IMR-90 (cell line): Measurements from ENCODE around the gene ECI2. TPM values are rescaled to one million over a fixed set of nuclear protein-coding genes. Genes with fewer than 3 reads are reported as not detected.

ENCODE experiments used
- ATAC-seq: fragments of 200-7000 bp; cut with Tn5 transposase; 2 replicates; pipeline ENCODE4 v1.9.1; 2020; ENCODE audit warnings: low read depth, mild to moderate bottlenecking, moderate library complexity
- BruUV-seq: library from RNA; stranded (reverse); fragments of 400-500 nt; replicated peaks from 2 replicates; lab custom pipeline; 2021; lab: Mats Ljungman, UMichigan
- CTCF ChIA-PET: fragments of 300-600 bp; formaldehyde crosslinking; extraction: SDS; loops from one replicate; lab custom pipeline; 2021; ENCODE audit warnings: antibody characterized with exemption; lab: Yijun Ruan, JAX
- POLR2A ChIA-PET: fragments of 300-600 bp; sonication (Branson Sonifier 250); formaldehyde crosslinking; loops from one replicate; lab custom pipeline; 2022; ENCODE audit warnings: antibody characterized with exemption; ENCODE audit not compliant: unreplicated experiment; lab: Charles Lee
- DNase-seq: peaks from one replicate; pipeline ENCODE4 v3.0.0; 2013
- H2AFZ ChIP-seq: replicated peaks from 2 replicates; pipeline ENCODE3; 2013; ENCODE audit warnings: low read length, mild to moderate bottlenecking; ENCODE audit not compliant: poor library complexity
- H2AK5ac ChIP-seq: 2 replicates; pipeline ENCODE4 v1.6.1; 2013; ENCODE audit warnings: low read depth, low read length, inconsistent platforms
- H2AK9ac ChIP-seq: replicated peaks from 2 replicates; pipeline ENCODE3; 2013; ENCODE audit warnings: mild to moderate bottlenecking, low read depth, low read length, moderate library complexity; ENCODE audit not compliant: poor library complexity
- H2BK120ac ChIP-seq: 2 replicates; pipeline ENCODE4 v1.6.1; 2013; ENCODE audit warnings: low read depth, low read length, inconsistent platforms
- H2BK15ac ChIP-seq: 3 replicates; pipeline ENCODE4 v1.6.1; 2013; ENCODE audit warnings: low read depth, low read length, inconsistent platforms
- H2BK20ac ChIP-seq: 2 replicates; pipeline ENCODE4 v1.6.1; 2013; ENCODE audit warnings: low read depth, mild to moderate bottlenecking, inconsistent platforms, low read length, moderate library complexity
- H2BK5ac ChIP-seq: 2 replicates; pipeline ENCODE4 v1.6.1; 2013; ENCODE audit warnings: mild to moderate bottlenecking, low read depth, low read length, inconsistent platforms; ENCODE audit not compliant: poor library complexity, severe bottlenecking
- H3K14ac ChIP-seq: replicated peaks from 2 replicates; pipeline ENCODE4 v1.6.1; 2013; ENCODE audit warnings: low read depth, low read length, inconsistent platforms
- H3K18ac ChIP-seq: 2 replicates; pipeline ENCODE4 v1.6.1; 2013; ENCODE audit warnings: low read depth, low read length, control low read depth
- H3K23ac ChIP-seq: 2 replicates; pipeline ENCODE4 v1.6.1; 2013; ENCODE audit warnings: low read depth, low read length, inconsistent platforms
- H3K27ac ChIP-seq: 2 replicates; pipeline ENCODE4 v1.5.1; 2013; ENCODE audit warnings: mild to moderate bottlenecking, control low read depth, low read length; ENCODE audit not compliant: insufficient read depth
- H3K27me3 ChIP-seq: 2 replicates; pipeline ENCODE4 v1.6.1; 2013; ENCODE audit warnings: low read length; ENCODE audit not compliant: control insufficient read depth, insufficient read depth
- H3K36me3 ChIP-seq: 2 replicates; pipeline ENCODE4 v1.6.1; 2013; ENCODE audit warnings: low read length, mixed read lengths; ENCODE audit not compliant: control insufficient read depth, insufficient read depth
- H3K4ac ChIP-seq: 2 replicates; pipeline ENCODE4 v1.6.1; 2013; ENCODE audit warnings: low read depth, low read length, inconsistent platforms
- H3K4me1 ChIP-seq: 2 replicates; pipeline ENCODE4 v1.6.1; 2013; ENCODE audit warnings: low read length, mixed read lengths; ENCODE audit not compliant: control insufficient read depth, insufficient read depth
- H3K4me2 ChIP-seq: 2 replicates; pipeline ENCODE4 v1.6.1; 2013; ENCODE audit warnings: low read depth, mild to moderate bottlenecking, control low read depth, low read length, moderate library complexity
- H3K4me3 ChIP-seq: 2 replicates; pipeline ENCODE4 v1.5.1; 2013; ENCODE audit warnings: low read depth, mild to moderate bottlenecking, control low read depth, low read length, moderate library complexity; ENCODE audit not compliant: insufficient read depth
- H3K56ac ChIP-seq: 2 replicates; pipeline ENCODE4 v1.6.1; 2013; ENCODE audit warnings: low read length, inconsistent platforms; ENCODE audit not compliant: insufficient read depth; ENCODE audit errors: extremely low read depth
- H3K79me1 ChIP-seq, 2 experiments: 2 replicates each; pipeline ENCODE4 v1.6.1; 2013; ENCODE audit warnings: low read length in 2 of 2, inconsistent platforms in 1 of 2, low read depth in 1 of 2
- H3K9ac ChIP-seq: 2 replicates; pipeline ENCODE4 v1.6.1; 2013; ENCODE audit warnings: low read depth, low read length, control low read depth
- H3K9me1 ChIP-seq: 2 replicates; pipeline ENCODE4 v1.6.1; 2013; ENCODE audit warnings: low read length, inconsistent platforms; ENCODE audit not compliant: insufficient read depth
- H3K9me3 ChIP-seq: 2 replicates; pipeline ENCODE4 v1.6.1; 2013; ENCODE audit warnings: low read length; ENCODE audit not compliant: control insufficient read depth, insufficient read depth
- H4K20me1 ChIP-seq: 2 replicates; pipeline ENCODE4 v1.6.1; 2013; ENCODE audit warnings: low read length, inconsistent platforms; ENCODE audit not compliant: insufficient read depth
- H4K5ac ChIP-seq: 2 replicates; pipeline ENCODE4 v1.6.1; 2013; ENCODE audit warnings: mild to moderate bottlenecking, low read depth, low read length, control low read depth
- H4K8ac ChIP-seq, 2 experiments: 2 replicates each; pipeline ENCODE4 v1.6.1; 2013; ENCODE audit warnings: low read depth in 2 of 2, low read length in 2 of 2, control low read depth in 1 of 2, inconsistent platforms in 1 of 2
- H4K91ac ChIP-seq: 2 replicates; pipeline ENCODE4 v1.6.1; 2013; ENCODE audit warnings: low read depth, low read length, inconsistent platforms; ENCODE audit not compliant: insufficient read depth
- BHLHE40 ChIP-seq: fragments of 150-350 bp; IDR thresholded peaks from 2 replicates; pipeline ENCODE4 v1.6.1; 2016; ENCODE audit warnings: mild to moderate bottlenecking, low read depth, low read length
- CEBPB ChIP-seq: IDR thresholded peaks from 2 replicates; pipeline ENCODE4 v1.6.1; 2012; ENCODE audit warnings: low read depth, low read length, improper control_type of control experiment
- CHD1 ChIP-seq: IDR thresholded peaks from 2 replicates; pipeline ENCODE4 v1.6.1; 2012; ENCODE audit warnings: low read depth, low read length, improper control_type of control experiment
- FOS ChIP-seq: fragments of 150-350 bp; IDR thresholded peaks from 2 replicates; pipeline ENCODE4 v1.6.1; 2016; ENCODE audit warnings: low read depth, low read length
- MAFK ChIP-seq: IDR thresholded peaks from 2 replicates; pipeline ENCODE4 v1.6.1; 2012; ENCODE audit warnings: low read depth, low read length, improper control_type of control experiment
- MAZ ChIP-seq: IDR thresholded peaks from 2 replicates; pipeline ENCODE4 v1.6.1; 2012; ENCODE audit warnings: low read depth, mild to moderate bottlenecking, low read length, improper control_type of control experiment, moderate library complexity, borderline replicate concordance
- MXI1 ChIP-seq: IDR thresholded peaks from 2 replicates; pipeline ENCODE4 v1.6.1; 2012; ENCODE audit warnings: low read depth, mild to moderate bottlenecking, low read length, moderate library complexity, borderline replicate concordance
- NFE2L2 ChIP-seq: fragments of 150-350 bp; IDR thresholded peaks from 2 replicates; pipeline ENCODE4 v1.6.1; 2016; ENCODE audit warnings: low read depth, mild to moderate bottlenecking, low read length
- POLR2A ChIP-seq: IDR thresholded peaks from 2 replicates; pipeline ENCODE4 v1.6.1; 2012; ENCODE audit warnings: mild to moderate bottlenecking, low read depth, low read length
- RAD21 ChIP-seq: IDR thresholded peaks from 2 replicates; pipeline ENCODE4 v1.6.1; 2012; ENCODE audit warnings: low read length, improper control_type of control experiment
- RCOR1 ChIP-seq: IDR thresholded peaks from 2 replicates; pipeline ENCODE4 v1.6.1; 2012; ENCODE audit warnings: mild to moderate bottlenecking, low read length, improper control_type of control experiment; ENCODE audit not compliant: insufficient replicate concordance
- RFX5 ChIP-seq: IDR thresholded peaks from 2 replicates; pipeline ENCODE4 v1.8.0; 2012; ENCODE audit warnings: low read depth, mild to moderate bottlenecking, low read length, moderate library complexity
- SMC3 ChIP-seq: fragments of 150-350 bp; IDR thresholded peaks from 2 replicates; pipeline ENCODE4 v1.6.1; 2016; ENCODE audit warnings: low read depth, mild to moderate bottlenecking, antibody characterized with exemption, low read length, moderate library complexity
- WGBS, 2 experiments: methylation state at CpG; one replicate each; pipeline versions ENCODE4 v1.1.5 to v1.1.7; 2013; ENCODE audit warnings: missing lambda C conversion rate in 2 of 2; ENCODE audit not compliant: insufficient read length in 1 of 2; ENCODE audit errors: extremely low coverage in 2 of 2; 5-methylcytosine and 5-hydroxymethylcytosine counted together
- dilution Hi-C: fragments of 300-500 bp; cut with HindIII; formaldehyde crosslinking; loops from one replicate; pipeline ENCODE4 v1.14.3; 2018; ENCODE audit warnings: low sequenced_read_pairs; ENCODE audit not compliant: unreplicated experiment
- in situ Hi-C: fragments of 300-500 bp; cut with MboI; formaldehyde crosslinking; loops from 3 replicates; pipeline ENCODE4 v1.14.3; 2019; ENCODE audit warnings: low sequenced_read_pairs, inconsistent platforms, mixed read lengths
- intact Hi-C: fragments of 100-400 bp; cut with micrococcal nuclease; formaldehyde crosslinking; loops from 2 replicates; pipeline ENCODE4 v1.10.0; 2022
- polyA plus RNA-seq, 3 experiments: library from polyadenylated mRNA; depleted of rRNA; stranded (reverse); fragments of >200 nt; gene quantifications; 2 replicates each; pipeline ENCODE4 v1.2.3, GENCODE V29; 2012; ENCODE audit warnings: low replicate concordance in 1 of 3
- total RNA-seq: library from RNA; depleted of rRNA; stranded (reverse); fragments of >200 nt; gene quantifications from 2 replicates; pipeline ENCODE4 v1.2.3, GENCODE V29; 2012
- TF ChIP-seq, protein P1 (sequence below): fragments of 150-350 bp; IDR thresholded peaks from 2 replicates; pipeline ENCODE4 v1.6.1; 2017; ENCODE audit warnings: mild to moderate bottlenecking, antibody characterized with exemption, low read length, low read depth
- TF ChIP-seq, protein P2 (sequence below): fragments of 150-350 bp; IDR thresholded peaks from 2 replicates; pipeline ENCODE4 v1.6.1; 2016; ENCODE audit warnings: low read depth, mild to moderate bottlenecking, low read length, moderate library complexity, borderline replicate concordance
- TF ChIP-seq, protein P3 (sequence below): conservative IDR thresholded peaks from 2 replicates; pipeline ENCODE4 v1.5.1; 2012; ENCODE audit warnings: mild to moderate bottlenecking, low read depth, low read length, improper control_type of control experiment

ECI2 gene
- total and polyA plus RNA-seq, 2 of the 4 experiments (the other 2 are of a cell fraction) = 64.1 to 152 TPM

DNA sequence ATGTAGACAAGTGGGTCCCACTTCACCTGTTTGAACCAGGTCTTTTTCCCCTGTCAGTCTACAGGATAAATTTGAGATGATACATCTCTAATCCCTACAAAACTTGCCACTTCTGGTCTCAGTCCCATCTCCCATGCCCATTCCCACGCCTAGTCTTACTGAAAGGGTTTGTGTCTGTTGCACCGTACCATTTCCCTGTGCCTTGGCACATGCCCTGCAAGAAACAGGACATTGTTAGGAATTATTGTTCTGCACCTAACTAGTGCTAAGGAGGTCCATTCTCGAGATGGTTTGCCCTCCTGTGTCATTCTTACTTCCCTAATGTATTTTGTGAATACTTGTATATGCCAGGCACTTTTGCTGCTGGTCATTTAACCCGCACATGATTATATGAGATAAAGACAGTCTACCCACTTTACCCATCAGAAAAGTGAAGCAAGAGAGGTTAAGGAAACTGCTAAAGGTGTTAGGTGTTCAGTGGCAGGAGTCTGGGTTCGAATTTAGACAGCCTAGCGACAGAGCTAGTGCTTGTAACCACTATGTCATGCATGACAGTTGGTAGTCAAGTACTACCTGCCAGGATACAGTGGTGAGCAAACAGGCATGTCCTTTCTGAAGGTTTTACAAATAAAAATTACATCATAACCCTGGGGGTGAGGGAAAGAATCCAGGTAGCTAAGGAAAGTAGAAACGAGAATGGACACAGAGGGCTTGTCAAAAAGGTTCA lies 69.2 kb downstream of the ECI2 start:
- intact Hi-C loops (loop anchor here (2.0 to 5.0 kb wide), 2 partner anchors 15 to 41 kb away; no protein-coding TSS in a partner anchor), in situ Hi-C loops (no loop called here), dilution Hi-C loops (no loop called here)
- no peak overlapping the region for H3K4ac ChIP-seq
- H4K91ac ChIP-seq = no peak overlapping the region
- no peak overlapping the region for H2BK15ac ChIP-seq
- 0 out of 4 replicates have a peak, but pooled peaks cover 0 to 2% of the 10 kb centered on the region in 2 experiments for H3K79me1 ChIP-seq
- H3K23ac ChIP-seq = no peak overlapping the region
- no peaks in the 10 kb centered on the region for H3K9me3 ChIP-seq
- TF ChIP-seq CHD1 (no peak), NFE2L2 (no peak), MXI1 (no peak), FOS (no peak), BHLHE40 (no peak), MAZ (no peak), CEBPB (no peak), SMC3 (no peak), RCOR1 (no peak), RFX5 (no peak), RAD21 (no peak), POLR2A (no peak), MAFK (no peak)
- TF ChIP-seq, protein P1, sequence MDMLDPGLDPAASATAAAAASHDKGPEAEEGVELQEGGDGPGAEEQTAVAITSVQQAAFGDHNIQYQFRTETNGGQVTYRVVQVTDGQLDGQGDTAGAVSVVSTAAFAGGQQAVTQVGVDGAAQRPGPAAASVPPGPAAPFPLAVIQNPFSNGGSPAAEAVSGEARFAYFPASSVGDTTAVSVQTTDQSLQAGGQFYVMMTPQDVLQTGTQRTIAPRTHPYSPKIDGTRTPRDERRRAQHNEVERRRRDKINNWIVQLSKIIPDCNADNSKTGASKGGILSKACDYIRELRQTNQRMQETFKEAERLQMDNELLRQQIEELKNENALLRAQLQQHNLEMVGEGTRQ = no peak
- TF ChIP-seq, protein P2, sequence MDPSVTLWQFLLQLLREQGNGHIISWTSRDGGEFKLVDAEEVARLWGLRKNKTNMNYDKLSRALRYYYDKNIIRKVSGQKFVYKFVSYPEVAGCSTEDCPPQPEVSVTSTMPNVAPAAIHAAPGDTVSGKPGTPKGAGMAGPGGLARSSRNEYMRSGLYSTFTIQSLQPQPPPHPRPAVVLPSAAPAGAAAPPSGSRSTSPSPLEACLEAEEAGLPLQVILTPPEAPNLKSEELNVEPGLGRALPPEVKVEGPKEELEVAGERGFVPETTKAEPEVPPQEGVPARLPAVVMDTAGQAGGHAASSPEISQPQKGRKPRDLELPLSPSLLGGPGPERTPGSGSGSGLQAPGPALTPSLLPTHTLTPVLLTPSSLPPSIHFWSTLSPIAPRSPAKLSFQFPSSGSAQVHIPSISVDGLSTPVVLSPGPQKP = no peak
- TF ChIP-seq, protein P3, sequence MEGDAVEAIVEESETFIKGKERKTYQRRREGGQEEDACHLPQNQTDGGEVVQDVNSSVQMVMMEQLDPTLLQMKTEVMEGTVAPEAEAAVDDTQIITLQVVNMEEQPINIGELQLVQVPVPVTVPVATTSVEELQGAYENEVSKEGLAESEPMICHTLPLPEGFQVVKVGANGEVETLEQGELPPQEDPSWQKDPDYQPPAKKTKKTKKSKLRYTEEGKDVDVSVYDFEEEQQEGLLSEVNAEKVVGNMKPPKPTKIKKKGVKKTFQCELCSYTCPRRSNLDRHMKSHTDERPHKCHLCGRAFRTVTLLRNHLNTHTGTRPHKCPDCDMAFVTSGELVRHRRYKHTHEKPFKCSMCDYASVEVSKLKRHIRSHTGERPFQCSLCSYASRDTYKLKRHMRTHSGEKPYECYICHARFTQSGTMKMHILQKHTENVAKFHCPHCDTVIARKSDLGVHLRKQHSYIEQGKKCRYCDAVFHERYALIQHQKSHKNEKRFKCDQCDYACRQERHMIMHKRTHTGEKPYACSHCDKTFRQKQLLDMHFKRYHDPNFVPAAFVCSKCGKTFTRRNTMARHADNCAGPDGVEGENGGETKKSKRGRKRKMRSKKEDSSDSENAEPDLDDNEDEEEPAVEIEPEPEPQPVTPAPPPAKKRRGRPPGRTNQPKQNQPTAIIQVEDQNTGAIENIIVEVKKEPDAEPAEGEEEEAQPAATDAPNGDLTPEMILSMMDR = no peak
- no peak overlapping the region for H3K14ac ChIP-seq
- H3K4me2 ChIP-seq = no peak overlapping the region
- H3K18ac ChIP-seq = no peak overlapping the region
- no peak overlapping the region for H3K27ac ChIP-seq
- WGBS, 2 experiments = 100% methylated on average over 1 of the region's 7 CpGs; no CpG with 5 or more reads in 1 of the 2 experiments
- H3K4me3 ChIP-seq = no peak overlapping the region
- H3K36me3 ChIP-seq = peaks cover 13% of the 10 kb centered on the region
- H3K56ac ChIP-seq = no peak overlapping the region
- no peak overlapping the region for H2BK20ac ChIP-seq
- H3K4me1 ChIP-seq = peaks cover 2% of the 10 kb centered on the region
- H3K9me1 ChIP-seq = peaks cover 3% of the 10 kb centered on the region
- no TSS peak for BruUV-seq
- H2AK9ac ChIP-seq = no peak overlapping the region
- no peak overlapping the region for H2AFZ ChIP-seq
- no peak overlapping the region for H4K5ac ChIP-seq
- no peaks in the 10 kb centered on the region for H4K20me1 ChIP-seq
- H2AK5ac ChIP-seq = no peak overlapping the region
- no peak overlapping the region for H2BK5ac ChIP-seq
- CTCF ChIA-PET = no interaction called here
- H3K9ac ChIP-seq = no peak overlapping the region
- no peak for ATAC-seq
- no peak overlapping the region for H4K8ac ChIP-seq
- no peak for DNase-seq
- H3K27me3 ChIP-seq = no peaks in the 10 kb centered on the region
- POLR2A ChIA-PET = no interaction called here
- no peak overlapping the region for H2BK120ac ChIP-seq
